Right ventricle myocardium superior (tissue), 1 donor: ENCODE data around the gene BANF1. TPM values are rescaled to one million over a fixed set of nuclear protein-coding genes. Genes with fewer than 3 reads are reported as not detected.
"Not testable (repeated sequence)": the region's sequence is repeated elsewhere in the genome, so short reads cannot be mapped to it uniquely, and the experiment has no call there.

ENCODE experiments used
- ATAC-seq: fragments of 200-7000 bp; cut with Tn5 transposase; one replicate; pipeline ENCODE4 v1.9.1; 2020; ENCODE audit warnings: mild to moderate bottlenecking; ENCODE audit not compliant: poor library complexity
- DNase-seq: peaks from one replicate; pipeline ENCODE4 v3.0.0-alpha.2; 2020
- intact Hi-C: fragments of 100-400 bp; cut with DNase I; formaldehyde crosslinking; loops from one replicate; pipeline ENCODE4 v1.11.2; 2022
- total RNA-seq: library from RNA; stranded (reverse); fragmentation: NEBNext Ultra II Directional; extraction: Animal tissue kit (Norgen Biotek cat#: 25700); gene quantifications from one replicate; pipeline ENCODE4 v1.2.1, GENCODE V29; 2021
- donor health status: DM: no; HTN: yes; CAD: no; lungs with severe emphysema.

BANF1 gene
- total RNA-seq, 1 donor from 2014 or later = 256 TPM

DNA sequence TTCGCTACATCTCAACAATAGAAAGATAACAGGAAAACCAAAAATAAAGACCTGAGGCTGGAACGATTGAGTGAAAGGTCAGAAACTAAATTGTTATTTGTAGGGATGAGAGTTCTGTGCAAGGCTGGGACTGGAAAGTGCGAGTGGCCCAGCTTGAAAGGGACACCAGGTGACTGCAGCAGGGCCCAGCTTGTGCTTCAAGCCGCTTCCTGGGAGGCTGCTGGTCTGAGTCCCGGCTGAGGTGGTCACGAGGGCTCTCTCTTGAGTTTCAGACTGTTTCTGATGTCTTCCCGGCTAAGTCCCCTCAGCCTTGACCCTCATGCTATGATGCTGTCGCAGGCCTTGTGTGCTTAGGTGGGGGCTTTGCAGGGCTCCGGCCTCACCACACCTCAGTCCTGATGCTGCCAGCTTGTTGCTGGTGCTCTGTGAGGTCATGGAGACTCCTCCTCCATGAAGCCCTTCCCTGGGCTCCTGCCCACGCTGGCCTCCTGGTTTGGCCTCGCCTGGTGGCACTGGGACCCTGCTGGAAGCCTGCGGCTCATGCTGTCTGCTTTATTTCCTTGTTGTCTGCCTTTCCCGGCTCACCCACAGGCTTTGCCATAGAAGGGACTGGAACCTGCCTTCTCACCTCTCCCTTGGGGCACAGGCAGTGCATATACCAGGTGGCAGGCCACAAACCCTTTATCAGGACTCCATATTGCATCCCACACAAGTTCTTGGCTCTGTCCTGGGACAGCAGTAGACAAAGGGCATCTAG lies 4.0 kb downstream of the BANF1 start:
- DNase-seq (no peak), ATAC-seq (no peak)
- intact Hi-C loops = no loop called here

DNA sequence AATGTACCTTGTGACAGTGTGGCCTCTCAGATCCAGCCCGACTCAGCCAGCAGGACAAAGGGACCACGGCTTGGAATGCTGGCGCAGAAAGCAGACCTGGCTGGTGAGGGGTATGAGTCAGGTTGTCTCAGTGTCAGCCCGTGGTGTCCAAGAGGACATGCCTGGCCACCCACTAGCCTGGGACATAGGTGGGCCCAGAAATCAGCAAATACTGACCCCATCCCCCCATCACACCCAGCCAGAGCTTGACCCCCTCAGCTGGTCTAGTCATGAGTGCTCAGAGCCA lies 4.5 kb downstream of the BANF1 start:
- ATAC-seq (no peak), DNase-seq (no peak)
- intact Hi-C loops = no loop called here

DNA sequence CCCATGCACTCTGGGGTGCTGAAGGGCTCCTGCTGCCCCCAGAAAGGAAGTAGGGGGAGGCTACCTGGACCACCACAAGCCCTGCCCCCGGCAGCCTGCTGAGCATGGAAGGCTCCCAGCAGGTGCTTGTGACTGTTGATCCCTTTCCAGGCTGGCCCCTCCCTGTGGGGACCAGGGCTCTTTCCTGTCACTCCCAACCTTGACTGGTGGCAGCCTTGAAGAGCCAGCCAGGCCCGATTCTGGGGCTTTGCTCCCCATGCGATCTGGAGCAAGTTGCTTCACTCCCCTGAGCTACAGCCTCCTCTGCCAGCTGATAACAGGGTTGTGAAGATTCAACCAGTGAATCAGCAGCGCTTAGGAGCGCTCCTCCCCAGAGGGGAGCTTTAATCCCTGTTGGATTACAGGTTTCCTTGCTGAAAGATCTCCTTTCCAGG lies 4.9 kb downstream of the BANF1 start:
- no peak for ATAC-seq
- intact Hi-C loops = no loop called here
- DNase-seq = no peak

DNA sequence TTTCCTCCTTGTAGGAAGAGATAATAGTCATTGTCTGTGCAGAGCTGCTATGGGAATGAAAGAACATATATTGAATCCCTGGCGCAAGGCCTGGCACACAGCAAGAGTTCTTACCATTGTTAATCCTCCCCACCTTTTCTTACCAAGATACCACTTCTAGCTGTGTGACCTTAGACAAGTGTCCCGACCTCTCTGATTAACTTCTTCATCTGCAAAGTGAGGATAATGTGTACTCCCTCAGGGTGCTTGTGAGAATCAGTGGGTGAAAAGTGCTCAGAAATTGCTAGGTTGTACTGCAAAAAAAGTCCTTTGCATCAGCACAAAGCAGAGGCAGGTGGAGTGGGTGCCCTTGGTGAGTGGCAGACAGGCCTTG lies 5.8 kb downstream of the BANF1 start:
- intact Hi-C loops = no loop called here
- no peak for DNase-seq
- ATAC-seq = no peak

DNA sequence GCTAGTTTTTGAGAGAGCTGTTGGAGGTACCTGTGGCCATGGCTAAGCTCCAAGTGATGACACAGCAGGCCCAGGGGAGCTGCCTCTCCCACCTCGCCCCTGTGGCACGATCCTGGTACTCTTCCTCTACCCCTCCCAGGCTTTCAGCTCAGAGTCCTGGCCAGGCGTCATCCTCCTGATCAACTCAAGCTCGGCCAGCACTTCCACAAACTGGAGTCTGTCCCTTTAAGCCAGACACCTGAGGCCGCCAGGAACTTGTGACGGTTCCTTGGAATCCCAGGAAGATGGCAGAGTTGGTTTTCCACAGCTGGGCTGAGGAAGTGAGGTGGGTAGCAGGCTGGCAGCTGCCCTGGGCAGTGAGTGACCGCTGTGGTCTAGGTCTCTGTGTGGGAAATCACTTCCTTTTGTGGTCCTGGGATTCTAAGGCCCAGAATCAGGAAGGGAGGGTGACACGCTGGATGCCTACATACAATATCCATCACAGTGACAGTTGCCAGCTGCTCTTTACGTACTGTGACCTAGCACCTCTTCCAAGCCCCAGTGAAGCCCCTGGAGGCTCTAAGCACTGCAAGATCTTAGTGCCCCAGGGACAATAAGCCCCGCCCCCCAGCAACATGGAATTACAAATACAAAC lies 6.3 kb downstream of the BANF1 start:
- no peak for DNase-seq
- intact Hi-C loops = no loop called here
- no peak for ATAC-seq

DNA sequence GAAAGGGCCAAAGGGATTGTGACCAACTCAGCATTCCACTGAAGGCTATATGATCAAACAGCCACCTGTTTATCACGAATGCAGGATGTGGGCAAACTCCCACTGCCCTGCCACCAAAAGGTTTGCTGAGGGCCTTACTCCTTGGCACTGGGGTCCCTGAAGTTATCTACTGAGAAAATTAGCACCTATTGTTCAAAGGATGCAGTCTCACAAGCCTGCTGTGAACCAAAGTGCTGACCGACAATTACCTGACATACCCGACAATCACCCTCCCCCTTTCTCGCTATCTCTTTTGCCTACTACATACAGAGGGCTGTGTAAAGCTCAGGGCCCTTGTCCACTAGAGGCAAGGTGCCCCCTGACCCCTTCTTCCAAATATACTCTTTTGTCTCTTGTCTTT lies 7.7 kb downstream of the BANF1 start:
- ATAC-seq = not testable (repeated sequence)

DNA sequence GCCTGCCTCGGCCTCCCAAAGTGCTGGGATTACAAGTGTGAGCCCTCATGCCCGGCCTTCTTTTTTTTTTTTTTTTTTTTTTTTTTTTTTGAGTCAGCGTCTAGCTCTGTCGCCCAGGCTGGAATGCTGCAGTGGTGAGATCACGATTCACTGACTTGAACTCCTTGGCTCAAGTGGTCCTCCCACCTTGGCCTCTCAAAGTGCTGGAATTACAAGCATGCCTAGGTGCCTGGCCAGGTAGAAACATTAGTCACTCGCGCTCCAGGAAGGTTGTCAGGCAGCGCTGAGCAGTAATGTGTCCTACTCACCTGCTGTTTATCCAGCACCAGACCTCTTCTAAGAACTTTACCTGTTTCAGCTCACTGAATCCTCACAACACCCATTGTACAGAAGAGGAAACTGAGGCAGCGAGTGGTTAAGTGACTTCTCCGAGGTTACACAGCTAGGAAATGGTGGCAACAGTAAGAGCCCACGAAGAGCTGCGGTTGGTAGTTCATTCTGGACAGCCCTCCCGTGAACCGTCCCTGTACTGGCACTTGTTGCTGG lies 9.0 kb downstream of the BANF1 start:
- ATAC-seq (no peak), DNase-seq (no peak)
- intact Hi-C loops = no loop called here

More for the DNA sequence above, 7.7 kb downstream of the BANF1 start:
- intact Hi-C loops, DNase-seq: not testable (repeated sequence)

DNA sequence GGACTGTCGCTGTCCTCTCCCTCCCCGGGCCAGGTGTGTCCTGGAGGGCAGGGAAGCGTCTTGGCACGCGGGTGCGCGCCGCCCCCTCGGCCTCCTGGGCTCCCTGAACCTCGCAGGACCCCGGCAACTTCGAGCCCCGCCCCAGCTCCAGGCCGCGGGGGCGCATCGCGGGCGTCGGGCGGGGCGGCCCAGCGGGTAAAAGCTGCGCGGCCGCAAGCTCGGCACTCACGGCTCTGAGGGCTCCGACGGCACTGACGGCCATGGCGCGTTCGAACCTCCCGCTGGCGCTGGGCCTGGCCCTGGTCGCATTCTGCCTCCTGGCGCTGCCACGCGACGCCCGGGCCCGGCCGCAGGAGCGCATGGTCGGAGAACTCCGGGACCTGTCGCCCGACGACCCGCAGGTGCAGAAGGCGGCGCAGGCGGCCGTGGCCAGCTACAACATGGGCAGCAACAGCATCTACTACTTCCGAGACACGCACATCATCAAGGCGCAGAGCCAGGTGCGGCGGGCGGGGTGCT lies 9.5 kb downstream of the BANF1 start, which contains the start of gene CST6:
CST6 (plus strand) TSS at position 224 of the 519 bp plus-strand sequence; CDS start at position 261, 37 bp downstream.
- ATAC-seq (no peak), DNase-seq (no peak)
- intact Hi-C loops = no loop called here

DNA sequence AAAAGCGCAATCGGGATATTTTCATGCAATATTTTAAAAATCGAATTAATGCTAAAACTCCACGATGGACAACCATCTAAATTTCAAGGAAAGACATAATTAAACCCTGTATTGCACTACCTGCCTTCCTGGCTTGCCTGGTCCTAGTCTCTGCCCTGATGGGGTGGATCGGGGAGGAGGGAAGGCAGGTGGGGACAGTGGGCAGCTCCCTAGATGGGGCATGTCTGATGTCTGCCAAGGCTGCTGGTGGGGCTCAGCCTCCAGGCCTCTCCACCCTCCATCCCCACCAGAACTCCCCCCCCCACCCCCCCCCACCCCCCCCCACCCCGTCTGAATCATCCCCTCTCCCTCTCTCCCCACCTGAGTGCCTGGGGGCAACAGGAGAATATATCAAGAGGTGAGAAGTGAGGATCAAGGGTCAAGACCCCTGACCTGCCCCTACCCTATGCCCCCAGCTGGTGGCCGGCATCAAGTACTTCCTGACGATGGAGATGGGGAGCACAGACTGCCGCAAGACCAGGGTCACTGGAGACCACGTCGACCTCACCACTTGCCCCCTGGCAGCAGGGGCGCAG lies 10.2 kb downstream of the BANF1 start:
- no peak for ATAC-seq
- no peak for DNase-seq
- intact Hi-C loops = no loop called here

DNA sequence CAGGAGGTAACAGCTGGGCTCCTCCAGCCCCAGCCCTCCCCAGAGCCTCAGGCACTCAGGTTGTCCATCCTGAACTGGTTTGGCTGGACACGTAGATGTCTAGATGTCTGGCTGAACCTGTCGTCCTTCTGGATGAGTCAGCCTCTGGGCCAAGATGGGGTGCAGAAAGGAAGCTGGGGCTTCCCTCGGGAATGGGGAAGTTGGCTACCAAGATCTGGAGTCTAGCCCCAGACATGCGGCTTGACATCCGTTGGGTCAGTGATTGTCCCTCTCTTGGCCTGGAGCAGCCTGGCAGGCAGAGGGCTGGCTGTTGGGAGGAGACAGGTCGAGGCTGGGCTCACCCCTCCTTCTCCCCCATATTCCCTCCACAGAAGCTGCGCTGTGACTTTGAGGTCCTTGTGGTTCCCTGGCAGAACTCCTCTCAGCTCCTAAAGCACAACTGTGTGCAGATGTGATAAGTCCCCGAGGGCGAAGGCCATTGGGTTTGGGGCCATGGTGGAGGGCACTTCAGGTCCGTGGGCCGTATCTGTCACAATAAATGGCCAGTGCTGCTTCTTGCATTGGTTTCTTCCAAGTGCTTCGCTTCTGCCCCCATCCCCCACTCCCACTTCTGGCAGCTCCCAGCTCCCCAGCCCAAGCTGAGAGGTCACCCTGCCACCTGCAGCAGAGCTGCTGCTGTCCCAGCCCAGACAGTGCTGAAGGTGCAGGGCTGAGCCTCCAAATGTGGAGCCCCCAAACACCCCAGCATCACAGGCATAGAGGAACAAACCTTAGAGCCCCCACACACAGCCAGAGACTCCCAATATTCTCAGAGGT lies 10.9 kb downstream of the BANF1 start:
- ATAC-seq (no peak), DNase-seq (no peak)
- intact Hi-C loops = no loop called here

DNA sequence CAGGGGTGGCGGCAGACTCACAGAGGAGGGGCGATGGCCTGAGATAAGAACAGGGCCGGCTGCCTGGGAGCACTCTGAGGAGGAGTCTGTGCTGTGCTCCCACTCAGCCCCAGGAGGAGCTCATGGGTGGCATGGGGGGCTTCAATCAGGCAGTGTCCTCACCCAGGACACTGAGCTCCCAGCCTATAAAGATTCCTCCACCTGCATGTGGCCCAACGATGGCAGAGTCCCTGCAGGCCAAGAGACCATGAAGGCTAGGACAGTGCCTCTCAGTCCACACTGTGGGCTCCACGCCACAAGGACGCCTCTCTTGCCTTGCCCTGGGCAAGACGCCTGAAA lies 11.4 kb downstream of the BANF1 start:
- intact Hi-C loops = no loop called here
- ATAC-seq (no peak), DNase-seq (no peak)

DNA sequence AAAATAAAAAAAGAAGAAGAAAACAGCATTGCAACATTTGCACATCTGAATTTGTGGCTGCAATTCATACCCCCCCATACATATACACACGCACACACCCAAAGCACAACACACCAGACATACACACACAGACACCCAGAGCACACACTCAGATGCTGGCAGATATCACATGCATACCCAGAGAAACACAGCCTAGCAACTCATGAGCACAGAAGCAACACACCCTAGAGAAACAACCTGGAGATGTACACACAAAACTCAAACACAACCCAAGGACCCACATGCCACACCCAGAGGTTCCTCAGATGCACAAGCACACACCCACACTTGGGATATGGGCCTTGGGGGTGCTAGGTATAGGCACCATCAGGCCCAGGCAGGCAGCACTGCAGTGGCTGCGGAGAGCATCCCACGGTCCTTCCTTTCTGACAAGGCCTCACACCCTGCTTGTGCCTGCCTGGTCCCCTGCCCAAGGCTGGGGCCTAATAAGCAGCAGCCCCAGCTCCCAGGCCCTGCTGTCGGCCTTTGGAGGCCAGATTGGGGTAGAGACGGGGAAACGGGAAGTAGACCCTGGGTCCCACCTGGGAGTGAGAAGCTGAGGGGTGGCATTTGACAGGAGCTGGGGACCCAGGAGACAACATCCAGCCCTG lies 12.6 kb downstream of the BANF1 start:
- intact Hi-C loops = no loop called here
- DNase-seq (no peak), ATAC-seq (no peak)

DNA sequence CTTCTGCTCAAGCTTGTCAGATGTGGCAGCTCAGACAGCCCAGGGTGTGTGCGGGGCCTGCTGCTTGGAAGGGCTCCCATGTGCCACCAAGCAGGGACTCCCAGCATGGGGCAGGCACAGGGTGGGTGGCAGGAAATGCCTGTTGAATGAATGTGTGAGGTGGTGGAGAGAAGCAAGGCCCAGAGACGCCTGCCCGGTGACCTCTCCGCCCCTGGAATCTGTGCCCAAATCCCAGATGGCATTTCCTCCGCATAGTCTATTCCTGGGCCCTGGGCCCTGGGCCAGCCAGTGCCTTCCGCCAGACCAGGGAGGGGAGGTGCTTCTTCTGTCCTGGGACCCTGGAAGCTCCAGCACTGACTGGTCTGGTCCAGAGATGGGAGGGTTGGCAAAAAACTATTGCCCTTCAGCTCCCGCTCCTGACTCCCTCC lies 13.2 kb downstream of the BANF1 start:
- DNase-seq (peak; percentile 62), ATAC-seq (peak; percentile 78)
- intact Hi-C loops = no loop called here

DNA sequence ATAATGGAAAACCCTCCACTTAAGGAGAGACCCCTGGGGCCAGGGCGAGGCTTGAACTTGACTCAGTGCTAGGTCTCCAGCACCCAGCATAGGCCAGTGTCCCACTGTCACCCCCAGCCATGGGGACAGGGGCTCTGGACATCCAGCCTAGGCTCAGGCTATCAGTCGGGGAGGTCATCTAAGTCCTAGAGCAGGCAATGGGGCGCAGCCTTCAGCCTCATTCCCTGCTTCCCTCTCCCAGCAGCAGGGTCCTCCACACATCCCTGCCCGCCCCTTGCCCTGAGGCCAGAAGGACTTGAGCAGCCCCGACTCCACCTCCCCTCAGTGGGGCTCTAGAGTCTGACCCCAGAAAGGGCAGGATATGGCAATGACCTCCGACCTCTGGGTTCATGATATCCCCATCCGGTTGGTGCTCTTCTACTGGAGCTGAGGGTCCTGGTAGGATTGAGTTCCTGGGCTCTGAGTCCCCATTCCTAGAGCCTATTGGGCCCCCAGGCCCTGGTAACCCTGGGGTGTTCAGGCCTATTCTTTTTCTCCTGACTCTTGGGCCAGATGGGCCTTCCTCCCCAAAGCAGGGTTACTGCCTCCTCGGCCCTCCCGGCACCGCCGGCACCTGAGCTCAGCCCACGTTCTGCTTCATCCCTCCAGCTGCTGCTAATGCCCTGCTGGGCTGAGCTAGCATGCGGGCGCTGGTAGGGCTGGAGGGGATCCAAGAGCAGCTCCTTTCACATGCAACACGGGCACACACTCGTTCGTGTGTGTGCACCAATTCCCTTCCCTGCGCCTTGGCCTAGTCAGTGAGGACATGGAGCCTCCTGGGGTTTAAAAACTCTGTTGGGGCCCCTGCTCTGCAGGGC lies 13.9 kb downstream of the BANF1 start:
- no peak for DNase-seq
- intact Hi-C loops = no loop called here
- ATAC-seq = peak; percentile 7

DNA sequence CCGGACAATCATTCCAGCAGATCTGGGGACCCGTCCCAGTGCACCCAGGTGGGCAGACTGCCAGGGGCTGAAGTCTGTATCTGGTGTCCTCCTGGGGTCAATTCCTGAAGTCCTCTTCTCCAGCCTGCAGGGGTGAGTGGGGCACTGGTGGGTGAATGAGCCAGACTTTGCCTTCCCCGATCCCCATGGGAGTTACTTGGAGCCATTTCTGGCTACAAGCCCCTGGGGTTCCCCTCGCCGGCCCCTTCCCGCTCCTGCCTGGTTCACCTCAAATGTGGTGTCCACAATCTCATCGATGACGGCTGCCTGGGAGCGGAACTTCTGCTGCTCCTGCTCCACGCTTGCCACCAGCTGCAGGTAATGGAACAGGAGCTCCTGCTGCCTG lies 14.5 kb downstream of the BANF1 start:
- intact Hi-C loops = no loop called here
- DNase-seq (no peak), ATAC-seq (no peak)

DNA sequence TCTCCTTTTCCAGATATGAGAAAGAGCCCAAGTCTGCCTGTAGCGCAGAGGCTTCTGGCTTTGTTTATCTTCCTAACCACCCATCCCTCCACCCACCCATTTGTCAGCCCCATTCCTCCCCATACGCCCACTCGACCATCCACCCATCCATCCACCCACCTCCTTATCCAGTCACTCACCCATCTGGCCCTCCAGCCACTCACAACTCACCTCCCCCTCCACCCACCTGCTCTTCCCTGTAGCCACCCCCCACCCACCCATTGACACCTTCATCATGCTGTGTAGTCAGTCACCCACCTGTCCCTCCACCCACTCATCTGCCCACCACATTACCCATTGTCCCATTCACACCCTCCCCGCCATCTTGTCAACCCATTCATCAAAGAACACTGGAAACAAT lies 15.0 kb downstream of the BANF1 start:
- intact Hi-C loops = no loop called here
- DNase-seq = no peak
- no peak for ATAC-seq

DNA sequence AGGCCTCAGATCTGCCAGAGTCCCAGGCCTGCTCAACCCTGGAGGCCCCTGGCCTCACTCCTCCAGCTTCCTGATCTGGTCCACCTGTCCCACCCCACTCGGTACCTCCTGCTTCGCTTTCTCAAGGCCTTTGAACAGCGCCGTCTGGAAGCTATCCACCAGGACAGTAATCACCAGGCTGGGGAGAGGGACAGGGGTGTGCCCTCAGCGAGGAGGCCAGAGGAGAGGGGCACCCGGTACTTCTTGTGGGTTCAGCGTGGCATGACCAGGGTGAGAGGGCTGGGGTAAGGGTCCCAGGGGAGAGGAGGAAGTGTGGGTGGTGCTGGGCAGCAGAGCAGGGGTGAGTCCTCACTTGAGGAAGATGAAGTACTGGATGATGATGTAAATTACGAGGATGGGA lies 17.9 kb downstream of the BANF1 start:
- ATAC-seq (no peak), DNase-seq (no peak)
- intact Hi-C loops = no loop called here
